NOMO-1 (cell line): ENCODE data around the gene AGAP2.

Experiments
- DNase-seq, 2 experiments: peaks; one replicate each; lab custom pipeline; 2025; ENCODE audit not compliant: unreplicated experiment in 2 of 2; lab: John Stamatoyannopoulos, UW

The AGAP2 gene

DNA sequence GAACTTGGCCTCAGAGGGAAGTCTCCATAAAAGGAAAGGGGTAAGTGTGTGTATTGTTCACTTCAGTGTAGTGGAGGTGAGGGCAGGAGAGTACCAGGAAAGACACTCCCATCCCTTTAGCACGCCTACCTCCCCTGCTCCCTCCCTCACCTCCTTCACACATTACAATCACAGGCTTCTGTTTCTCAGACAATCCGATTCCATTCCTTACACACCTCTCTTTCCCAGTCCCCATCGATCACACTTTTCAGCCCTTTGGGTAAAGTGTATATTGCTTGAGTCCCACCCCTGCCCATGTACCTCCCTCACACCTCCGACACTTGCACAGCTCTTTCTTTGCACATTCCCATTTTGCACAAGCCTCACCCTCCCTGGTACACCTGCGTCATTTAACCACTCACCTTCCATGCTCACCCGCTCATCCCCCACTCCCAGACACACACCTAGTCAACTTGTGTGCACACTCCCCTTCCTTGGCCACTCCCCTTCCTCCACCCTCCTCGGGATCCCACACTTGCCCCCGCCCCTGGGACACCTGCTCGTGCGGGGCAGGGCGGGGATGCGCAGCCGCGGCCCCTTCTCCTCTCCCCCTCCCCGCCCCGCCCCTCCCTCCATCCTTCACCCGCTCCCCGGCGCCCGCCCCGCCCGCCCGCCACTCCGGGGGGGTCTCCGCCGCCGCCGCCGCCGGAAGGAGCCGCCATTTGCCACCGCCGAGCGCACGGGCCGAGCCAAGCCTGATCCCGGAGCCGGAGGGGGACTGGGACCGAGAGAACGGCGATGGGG lies 16.1 kb upstream of the AGAP2 start, which contains the start of gene MARCHF9:
Gene MARCHF9, plus strand, starts transcription at position 693 of the 783 bp plus-strand sequence. CDS start 426 bp downstream, outside the sequence.
- DNase-seq = peak; percentile 36 to 57

DNA sequence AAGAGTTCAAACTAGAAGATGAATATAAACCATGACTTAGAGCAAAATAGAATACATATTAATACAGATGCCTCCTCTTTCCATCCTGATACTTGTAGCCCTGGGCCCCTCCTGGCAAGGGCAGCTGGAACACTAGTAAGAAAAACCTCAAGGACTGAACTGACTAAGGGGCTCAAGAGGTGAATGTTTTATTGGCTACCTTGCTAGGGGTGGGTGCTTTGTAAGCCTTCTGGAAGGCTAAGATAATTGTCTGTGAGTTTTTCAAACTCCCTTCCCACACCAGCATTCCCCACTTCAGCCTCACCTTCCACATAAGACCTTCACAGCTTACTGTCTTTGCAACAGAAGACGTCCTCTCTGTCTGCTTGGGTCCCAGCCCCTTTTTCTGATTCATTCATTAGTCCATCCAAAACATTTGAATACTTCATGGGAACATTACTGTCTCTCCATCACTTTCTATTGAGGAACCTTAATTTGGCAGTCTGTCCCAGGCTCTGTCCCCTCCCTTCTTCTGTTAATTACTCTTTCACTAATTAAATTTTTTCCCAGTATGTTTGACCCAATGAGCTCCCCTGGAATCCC lies 15.3 kb upstream of the AGAP2 start:
- DNase-seq = no peak

DNA sequence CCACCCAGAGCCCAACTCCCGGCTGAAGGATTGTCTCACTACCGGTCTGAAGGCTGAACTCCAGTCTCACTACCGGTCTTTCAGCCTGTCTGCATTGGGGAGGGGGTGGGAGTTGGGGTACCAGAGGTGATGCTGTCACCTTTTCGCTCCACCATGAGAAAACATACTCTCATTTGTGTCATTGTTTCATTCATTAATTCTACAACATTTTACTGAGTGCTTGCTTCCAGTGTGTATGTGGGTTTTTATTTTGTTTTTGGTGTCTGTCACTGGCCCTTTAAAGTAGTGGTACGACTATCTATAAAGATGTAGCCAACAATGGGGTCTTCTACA lies 14.1 kb upstream of the AGAP2 start:
- DNase-seq = no peak

DNA sequence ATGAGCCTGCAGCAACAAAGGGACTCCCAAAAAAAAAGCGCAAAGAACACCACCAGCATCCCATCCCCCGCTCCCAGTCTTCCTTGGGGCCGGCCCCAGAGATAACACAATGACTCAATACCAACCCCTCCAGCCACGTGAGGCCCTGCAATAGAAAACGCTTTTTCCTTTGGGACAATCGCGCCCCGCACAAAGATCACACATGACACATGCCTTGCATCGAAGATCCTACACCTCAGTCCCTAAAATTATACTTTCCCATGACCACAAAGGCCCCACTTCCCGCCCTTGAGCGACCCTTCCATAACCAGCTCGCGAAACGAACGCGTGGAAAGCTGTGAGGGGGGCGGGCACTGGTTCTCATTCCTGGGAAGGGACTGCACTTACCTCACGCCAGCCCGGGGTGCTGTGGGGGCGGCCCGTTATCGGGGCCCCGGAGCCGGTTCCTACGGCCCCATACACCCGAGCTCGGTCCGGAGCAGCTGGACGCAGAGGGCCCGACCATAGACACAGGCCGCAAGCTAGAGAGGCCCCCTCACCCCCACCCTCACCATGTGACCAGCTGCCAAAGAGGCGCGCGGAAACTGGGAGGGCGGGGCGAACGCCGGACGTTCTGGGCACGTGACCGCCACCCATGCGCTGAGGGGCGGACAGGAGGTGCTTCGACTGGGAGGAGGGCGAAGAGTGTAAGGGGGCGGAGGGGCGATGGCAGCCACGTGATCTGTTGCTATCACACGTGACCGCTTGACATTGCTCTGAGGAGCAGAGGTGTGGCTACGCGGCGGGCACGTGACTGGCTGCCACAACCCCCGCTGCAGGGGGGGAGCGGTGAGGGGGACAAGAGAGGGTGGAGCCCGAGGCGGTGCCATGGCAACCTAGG lies 13.5 kb upstream of the AGAP2 start, which contains the start of gene CDK4:
Gene CDK4, minus strand, starts transcription at position 523 of the 880 bp plus-strand sequence. CDS start 593 bp downstream, outside the sequence.
- DNase-seq = peak; percentile 99

DNA sequence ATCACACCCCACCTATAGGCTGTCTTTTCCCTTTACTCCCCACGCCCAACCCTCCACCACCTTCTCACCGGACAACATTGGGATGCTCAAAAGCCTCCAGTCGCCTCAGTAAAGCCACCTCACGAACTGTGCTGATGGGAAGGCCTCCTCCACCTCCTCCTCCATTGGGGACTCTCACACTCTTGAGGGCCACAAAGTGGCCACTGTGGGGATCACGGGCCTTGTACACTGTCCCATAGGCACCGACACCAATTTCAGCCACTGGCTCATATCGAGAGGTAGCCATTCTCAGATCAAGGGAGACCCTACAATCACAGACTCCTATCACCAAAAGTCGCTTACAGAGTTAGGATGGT lies 12.9 kb upstream of the AGAP2 start:
- DNase-seq = no peak

DNA sequence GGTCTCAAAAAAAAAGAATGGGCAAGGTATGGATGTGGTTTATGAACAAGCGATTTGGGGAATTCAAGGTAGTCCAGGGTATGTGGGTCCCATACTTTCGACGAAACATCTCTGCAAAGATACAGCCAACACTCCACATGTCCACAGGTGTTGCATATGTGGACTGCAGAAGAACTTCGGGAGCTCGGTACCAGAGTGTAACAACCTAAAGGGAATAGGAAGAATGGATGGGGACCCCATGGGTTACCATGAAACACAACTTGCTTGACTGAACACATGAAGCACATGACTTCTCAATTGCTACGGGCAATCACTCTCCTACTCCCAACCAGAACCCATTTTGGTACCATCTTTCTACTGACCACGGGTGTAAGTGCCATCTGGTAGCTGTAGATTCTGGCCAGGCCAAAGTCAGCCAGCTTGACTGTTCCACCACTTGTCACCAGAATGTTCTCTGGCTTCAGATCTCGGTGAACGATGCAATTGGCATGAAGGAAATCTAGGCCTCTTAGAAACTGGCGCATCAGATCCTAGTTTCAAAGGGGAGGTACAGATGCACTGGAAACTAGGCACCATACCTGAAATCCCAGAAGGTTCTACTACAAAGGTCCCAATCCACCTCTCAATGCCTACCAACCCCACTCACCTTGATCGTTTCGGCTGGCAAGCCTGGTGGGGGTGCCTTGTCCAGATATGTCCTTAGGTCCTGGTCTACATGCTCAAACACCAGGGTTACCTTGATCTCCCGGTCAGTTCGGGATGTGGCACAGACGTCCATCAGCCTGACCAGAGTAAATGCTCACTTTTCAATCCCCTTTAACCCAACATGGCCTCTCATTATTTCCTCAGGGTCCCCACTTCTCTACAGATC lies 12.3 kb upstream of the AGAP2 start:
- DNase-seq = no peak

DNA sequence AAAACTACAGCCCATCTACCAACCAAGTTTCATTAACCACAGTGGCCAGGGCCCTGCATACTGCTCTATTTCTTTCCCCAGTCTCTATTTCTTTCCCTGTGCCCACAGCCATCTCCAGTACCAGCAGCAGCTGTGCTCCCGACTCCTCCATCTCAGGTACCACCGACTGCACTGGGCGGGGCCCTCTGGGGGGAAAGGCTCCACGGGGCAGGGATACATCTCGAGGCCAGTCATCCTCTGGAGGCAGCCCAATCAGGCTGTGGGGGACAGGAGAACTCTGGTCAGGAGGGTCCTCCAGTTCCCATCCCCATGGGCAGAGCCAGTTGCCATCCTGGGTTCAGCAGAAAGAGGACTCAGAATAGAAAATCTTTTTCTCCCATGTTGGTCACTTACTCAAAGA lies 10.5 kb upstream of the AGAP2 start:
- DNase-seq = no peak

DNA sequence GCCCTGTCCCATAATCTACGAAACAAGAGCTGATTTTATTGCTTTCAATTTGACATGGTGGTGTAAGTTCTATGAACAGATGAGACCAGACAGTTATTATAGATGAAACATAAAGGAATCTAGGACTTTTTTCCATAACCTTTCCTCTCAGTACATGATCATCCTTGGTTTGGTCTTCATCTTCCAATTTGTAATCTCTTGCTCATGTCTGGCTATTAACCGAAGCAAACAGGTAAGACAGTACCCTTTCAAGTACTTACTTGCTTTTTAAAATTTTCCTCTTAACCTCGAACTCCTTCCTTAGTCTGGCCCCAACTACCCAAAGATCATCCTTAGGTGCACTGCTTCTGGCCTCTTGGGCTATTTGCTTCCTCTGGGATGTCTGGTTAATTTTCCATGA lies 7.5 kb upstream of the AGAP2 start:
- no peak for DNase-seq

DNA sequence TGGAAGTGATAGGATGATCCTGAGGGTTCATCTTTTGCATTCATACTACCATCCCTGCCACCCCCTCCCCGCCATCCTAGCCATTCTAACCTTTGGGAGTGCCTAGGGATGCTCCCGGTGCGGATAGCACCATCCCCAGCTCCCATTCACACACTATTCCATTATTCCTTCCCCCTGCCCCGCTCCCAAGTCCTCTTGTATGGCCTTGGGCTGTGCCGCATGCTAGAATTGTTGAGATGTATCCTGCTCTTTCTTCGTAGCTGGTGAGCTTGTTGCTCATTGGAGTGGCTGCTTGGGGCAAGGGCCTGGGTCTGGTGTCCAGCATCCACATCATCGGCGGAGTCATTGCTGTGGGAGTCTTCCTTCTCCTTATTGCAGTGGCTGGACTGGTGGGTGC lies 6.9 kb upstream of the AGAP2 start:
- no peak for DNase-seq

DNA sequence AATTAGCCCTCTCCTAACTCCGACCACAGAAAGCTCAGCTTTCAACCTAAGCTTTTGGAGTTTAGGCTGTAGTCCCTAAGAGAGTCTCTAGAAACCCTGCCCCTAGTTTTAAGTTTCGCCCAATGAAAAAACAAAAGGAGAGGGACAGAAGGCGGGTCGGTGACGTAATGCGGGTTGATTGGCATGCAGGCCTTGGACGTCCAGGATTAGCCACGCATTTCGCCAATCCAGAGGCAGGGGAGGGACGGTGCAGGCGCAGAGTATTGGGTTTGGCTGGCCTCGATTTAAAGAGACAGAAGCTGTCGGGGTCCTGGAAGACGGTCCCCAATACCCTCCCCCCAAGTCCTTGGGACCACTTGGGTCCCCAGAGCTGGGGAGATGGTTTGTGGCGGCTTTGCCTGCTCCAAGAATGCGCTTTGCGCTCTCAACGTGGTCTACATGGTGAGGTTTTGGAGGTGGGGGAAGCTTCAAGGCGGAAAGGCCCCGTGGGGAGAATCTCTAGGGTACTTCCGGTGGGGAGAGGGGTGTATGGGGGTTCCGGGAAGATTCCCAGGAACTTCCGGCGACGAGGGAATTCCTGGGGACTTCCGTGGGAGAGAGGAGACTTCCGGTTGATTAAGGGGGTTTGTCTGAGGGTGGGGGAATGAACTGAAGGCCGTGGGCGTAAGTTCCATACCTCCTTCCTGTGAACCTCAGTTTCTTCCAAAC lies 6.4 kb upstream of the AGAP2 start, which contains the start of gene TSPAN31:
Gene TSPAN31, plus strand, starts transcription at position 263 of the 708 bp plus-strand sequence. Its CDS starts 116 bp downstream, at position 379.
- DNase-seq = peak; percentile 98

DNA sequence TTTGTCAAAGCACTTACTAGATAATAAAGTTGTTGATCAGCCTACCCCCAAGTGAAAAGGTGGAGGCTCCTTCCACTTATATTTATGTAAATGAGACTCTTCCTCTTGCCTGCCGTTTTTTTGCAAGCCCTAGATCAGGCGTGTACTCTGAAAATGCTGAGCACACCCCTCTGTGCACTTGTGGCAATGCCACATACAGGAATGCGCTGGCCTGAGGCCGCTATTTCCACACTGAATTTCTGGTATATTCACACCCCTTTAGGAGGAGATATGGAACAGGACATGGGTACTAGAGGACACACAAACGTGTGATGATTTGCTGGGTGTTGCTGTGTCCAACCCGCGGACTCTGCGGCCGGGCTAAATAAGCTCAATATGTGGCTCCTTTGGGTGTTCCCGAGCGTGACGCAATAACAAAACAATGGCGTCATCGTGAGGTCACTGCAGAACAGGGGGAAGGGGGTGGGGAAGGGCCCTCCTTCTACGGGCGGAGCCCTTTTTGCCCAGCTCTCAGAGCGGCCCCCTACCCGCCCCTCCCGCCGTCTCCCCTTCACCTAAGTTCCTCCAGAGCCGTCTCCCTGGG lies 5.7 kb upstream of the AGAP2 start:
- DNase-seq = peak; percentile 45 to 57

DNA sequence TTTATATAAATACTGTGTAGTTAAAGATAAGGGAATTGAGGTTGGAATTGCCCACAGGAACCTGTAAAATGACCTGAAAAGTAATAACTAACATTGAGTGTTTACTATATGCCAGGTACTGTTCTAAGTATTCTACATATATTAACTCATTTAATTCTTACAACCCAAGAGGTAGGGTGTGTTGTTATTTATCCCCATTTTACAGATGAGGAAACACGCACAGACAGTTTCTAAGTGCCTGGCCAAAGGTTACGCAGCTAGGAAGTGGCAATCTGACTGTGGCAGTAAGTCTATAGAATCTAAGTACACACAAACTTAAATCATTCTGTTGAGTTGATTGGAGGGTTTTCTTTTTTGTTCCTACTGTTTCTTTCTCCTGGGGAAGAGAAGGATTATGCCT lies 5.2 kb upstream of the AGAP2 start:
- DNase-seq = no peak

DNA sequence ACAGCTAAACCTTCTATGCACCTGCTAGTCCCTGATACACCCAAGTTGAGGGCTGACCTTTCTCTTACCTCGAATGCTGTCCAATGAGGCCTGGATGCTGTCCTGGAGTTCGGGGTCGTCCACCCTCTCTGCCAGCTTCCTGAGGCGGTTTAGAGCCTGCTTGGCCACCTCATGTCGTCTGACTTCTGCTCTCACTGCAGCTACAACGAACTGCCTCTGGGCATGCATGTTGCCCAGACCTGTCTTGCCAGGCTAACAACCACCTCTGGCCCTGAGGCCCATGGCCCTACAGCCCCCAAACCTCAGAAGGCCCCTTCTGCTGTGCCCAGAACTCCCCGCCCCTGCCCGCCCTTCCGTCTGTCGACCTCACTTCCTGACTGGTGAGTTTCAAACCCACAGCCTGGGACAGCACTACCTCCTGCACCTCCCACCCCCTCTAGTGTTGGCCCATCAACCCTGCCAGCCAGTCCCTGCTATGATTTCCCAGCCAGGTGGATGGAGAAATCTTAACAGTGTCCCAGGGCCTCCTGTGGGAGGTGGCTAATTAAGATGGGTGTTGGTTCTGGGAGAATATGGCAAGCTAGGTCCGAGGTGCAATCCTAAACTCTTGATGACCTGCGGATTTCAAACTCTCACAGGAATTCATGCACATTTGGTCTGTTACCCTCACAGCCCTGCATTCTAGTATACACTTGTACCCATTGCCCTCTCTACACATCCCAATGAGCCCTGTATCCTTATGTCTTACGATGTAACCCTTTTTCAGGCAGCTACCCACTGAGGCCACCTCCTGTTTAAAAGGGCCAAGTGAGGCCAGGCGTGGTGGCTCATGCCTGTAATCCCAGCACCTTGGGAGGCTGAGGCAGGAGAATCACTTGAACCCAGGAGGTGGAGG lies 3.5 kb upstream of the AGAP2 start:
- peak; percentile 60 to 84 for DNase-seq

DNA sequence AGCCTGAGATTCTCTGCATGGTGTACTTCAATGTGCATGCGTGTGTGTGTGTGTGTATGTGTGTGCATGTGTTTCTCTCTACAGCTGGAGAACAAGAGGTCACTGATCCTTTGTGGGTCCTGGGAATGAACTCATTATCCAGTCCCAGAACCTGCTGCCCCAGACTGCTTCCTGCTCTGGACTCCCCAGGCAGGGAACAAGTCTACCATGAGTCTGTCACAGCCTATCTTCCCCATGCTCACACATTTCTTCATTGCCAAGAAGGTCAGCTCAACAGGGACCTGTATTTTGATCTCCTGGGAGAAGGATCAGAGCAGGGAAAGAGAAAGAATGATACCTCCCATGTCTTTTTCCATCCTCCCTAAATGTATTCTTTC lies 2.9 kb upstream of the AGAP2 start:
- no peak for DNase-seq

DNA sequence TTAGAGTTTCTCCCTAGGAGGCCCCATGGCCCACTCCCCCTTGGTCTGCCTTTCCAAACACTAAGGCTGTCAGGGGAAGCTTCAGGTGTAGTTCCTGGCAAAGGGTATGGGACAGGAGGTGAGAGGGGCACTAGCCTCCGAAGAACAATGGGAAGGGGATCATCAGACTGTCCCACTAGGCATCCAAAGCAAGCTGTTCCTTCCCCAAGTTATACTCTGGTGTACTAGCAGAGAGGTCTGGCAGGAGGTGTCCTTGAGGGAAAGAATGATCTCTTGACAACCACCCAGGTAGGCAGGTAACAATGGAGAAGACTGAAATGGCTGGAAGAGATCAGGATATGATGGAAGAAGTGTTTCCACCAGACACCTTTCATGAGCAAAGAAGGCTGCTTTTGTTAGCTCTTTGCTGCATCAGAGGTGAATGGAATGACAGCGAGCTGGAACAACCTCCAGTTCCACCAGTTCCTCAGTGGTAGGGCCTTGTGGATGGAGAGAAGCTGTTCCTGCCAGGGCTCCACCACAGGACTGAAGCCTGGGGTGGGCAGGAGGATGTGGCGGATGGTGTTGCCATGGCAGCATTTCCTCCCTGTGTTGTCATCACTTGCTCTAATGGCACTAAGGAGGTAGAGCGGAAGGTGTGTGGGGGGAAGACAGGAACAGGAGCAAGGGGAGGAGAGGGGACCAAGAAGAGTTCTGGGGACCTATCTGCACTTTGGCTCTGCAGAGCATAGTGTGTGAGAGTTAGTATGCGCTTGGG lies 2.3 kb upstream of the AGAP2 start:
- DNase-seq = peak; percentile 28 to 31

DNA sequence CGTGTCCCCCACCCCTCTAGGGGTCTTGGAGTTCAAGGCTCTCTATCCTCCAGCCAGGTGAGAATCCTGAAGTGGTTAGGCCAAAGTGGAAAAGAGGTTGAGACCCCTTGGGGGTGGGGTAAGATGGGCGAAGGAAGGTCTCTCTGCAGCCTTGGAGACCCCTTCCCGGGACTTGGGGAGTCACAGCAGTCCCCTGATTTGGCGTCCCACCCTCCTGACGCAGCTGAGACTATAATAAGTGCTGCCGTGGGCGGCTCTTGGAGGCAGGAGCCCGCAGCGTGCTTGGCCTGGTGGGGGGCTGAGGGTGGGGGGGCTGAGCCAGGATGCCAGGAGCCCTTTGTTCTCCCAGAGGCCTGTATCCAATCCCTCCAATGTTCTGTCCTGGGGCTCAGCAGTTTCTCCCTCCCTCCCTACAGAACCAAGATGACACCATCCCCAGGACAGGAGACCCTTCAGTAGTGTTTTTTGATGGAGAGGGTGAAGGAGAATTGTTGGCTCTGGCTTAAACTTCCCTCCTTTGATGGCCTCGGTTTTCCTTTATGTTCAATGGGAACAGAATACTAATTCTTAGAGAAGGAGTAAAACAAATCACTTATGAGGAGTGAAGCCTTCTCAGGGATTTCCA lies 1.5 kb upstream of the AGAP2 start:
- DNase-seq = no peak

DNA sequence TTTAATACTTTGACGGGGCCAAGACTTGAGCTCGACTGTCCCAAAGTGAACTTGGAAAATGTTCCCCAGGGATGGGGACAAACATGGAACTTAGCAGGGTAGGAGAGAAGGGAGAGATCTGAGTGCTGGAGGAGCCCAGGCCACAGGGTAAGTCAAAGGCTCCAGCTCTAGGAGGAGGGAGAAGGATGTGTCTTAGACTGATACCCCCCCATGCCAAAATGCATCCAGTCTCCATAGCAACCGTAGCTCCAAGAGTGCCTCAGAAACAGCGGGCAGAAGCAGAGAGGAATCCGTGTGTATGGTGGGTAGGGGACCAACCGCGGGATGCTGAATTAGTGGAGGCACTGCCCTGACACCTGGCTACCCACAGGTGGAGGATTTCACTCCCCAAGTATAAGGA lies 845 bp upstream of the AGAP2 start:
- no peak for DNase-seq
